Measurements from ENCODE around the gene RSAD1.
A peak's percentile ranks its signal among the peaks of the same experiment; 100 is the strongest.

Gene RSAD1

GRCh38 chr17:50487213-50488096, 8.8 kb downstream of the RSAD1 start:
- H3K4me3 Mint-ChIP-seq, result no peak overlapping the region
- no peak overlapping the region for H3K27ac Mint-ChIP-seq
- H3K4me1 Mint-ChIP-seq, result peaks cover 7% of the 10 kb centered on the region
- DNase-seq, result no peak
- H3K27me3 Mint-ChIP-seq, result no peaks in the 10 kb centered on the region
- H3K36me3 Mint-ChIP-seq (ENCODE audit: low read depth), result peaks cover 31% of the 10 kb centered on the region
- no peaks in the 10 kb centered on the region for H3K9me3 Mint-ChIP-seq
- ATAC-seq, result peak; percentile 71

GRCh38 chr17:50488880-50489279, 10.2 kb downstream of the RSAD1 start:
- H3K36me3 Mint-ChIP-seq (ENCODE audit: low read depth), result peaks cover 18% of the 10 kb centered on the region
- peaks cover 5% of the 10 kb centered on the region for H3K4me1 Mint-ChIP-seq
- DNase-seq (no peak), ATAC-seq (no peak)
- H3K27ac Mint-ChIP-seq, result no peak overlapping the region
- H3K27me3 Mint-ChIP-seq, result no peaks in the 10 kb centered on the region
- no peak overlapping the region for H3K4me3 Mint-ChIP-seq
- H3K9me3 Mint-ChIP-seq, result no peaks in the 10 kb centered on the region

- no peak overlapping the region for H3K4me3 Mint-ChIP-seq
- no peak for DNase-seq
- peaks cover 2% of the 10 kb centered on the region for H3K36me3 Mint-ChIP-seq (ENCODE audit: low read depth)
- peaks cover 5% of the 10 kb centered on the region for H3K4me1 Mint-ChIP-seq
- no peaks in the 10 kb centered on the region for H3K9me3 Mint-ChIP-seq
- peaks cover under 1% of the 10 kb centered on the region for H3K27me3 Mint-ChIP-seq
- no peak overlapping the region for H3K27ac Mint-ChIP-seq
- ATAC-seq, result no peak
Measured at GRCh38 chr17:50491505-50491904, 12.8 kb downstream of the RSAD1 start.

GRCh38 chr17:50492214-50492613, 13.6 kb downstream of the RSAD1 start:
- H3K27ac Mint-ChIP-seq, result no peak overlapping the region

GRCh38 chr17:50493744-50494143, 15.1 kb downstream of the RSAD1 start:
- ATAC-seq (no peak), DNase-seq (no peak)
- no peak overlapping the region for H3K27ac Mint-ChIP-seq
- no peaks in the 10 kb centered on the region for H3K36me3 Mint-ChIP-seq (ENCODE audit: low read depth)
- peaks cover 2% of the 10 kb centered on the region for H3K27me3 Mint-ChIP-seq
- no peak overlapping the region for H3K4me3 Mint-ChIP-seq
- H3K4me1 Mint-ChIP-seq, result no peaks in the 10 kb centered on the region
- no peaks in the 10 kb centered on the region for H3K9me3 Mint-ChIP-seq

More at GRCh38 chr17:50492214-50492613, 13.6 kb downstream of the RSAD1 start:
- Mint-ChIP-seq H3K9me3 (no peaks in the 10 kb centered on the region), H3K4me3 (no peak overlapping the region), H3K4me1 (peaks cover 5% of the 10 kb centered on the region), H3K27me3 (peaks cover 2% of the 10 kb centered on the region), H3K36me3 (ENCODE audit: low read depth) (peaks cover 2% of the 10 kb centered on the region)
- ATAC-seq (no peak), DNase-seq (no peak)

GRCh38 chr17:50495217-50495823, 16.7 kb downstream of the RSAD1 start:
- H3K9me3 Mint-ChIP-seq, result no peaks in the 10 kb centered on the region
- H3K4me1 Mint-ChIP-seq, result no peaks in the 10 kb centered on the region
- no peak overlapping the region for H3K27ac Mint-ChIP-seq
- ATAC-seq (no peak), DNase-seq (no peak)
- peaks cover 2% of the 10 kb centered on the region for H3K27me3 Mint-ChIP-seq
- H3K4me3 Mint-ChIP-seq, result no peak overlapping the region
- H3K36me3 Mint-ChIP-seq (ENCODE audit: low read depth), result no peaks in the 10 kb centered on the region

- ATAC-seq (no peak), DNase-seq (no peak)
- Mint-ChIP-seq H3K27me3 (peaks cover 2% of the 10 kb centered on the region), H3K27ac (no peak overlapping the region), H3K9me3 (no peaks in the 10 kb centered on the region), H3K36me3 (ENCODE audit: low read depth) (no peaks in the 10 kb centered on the region), H3K4me1 (no peaks in the 10 kb centered on the region), H3K4me3 (no peak overlapping the region)
Measured at GRCh38 chr17:50495918-50496317, 17.3 kb downstream of the RSAD1 start.

GRCh38 chr17:50498021-50498874, 19.6 kb downstream of the RSAD1 start:
- H3K9me3 Mint-ChIP-seq, result no peaks in the 10 kb centered on the region
- peaks cover 2% of the 10 kb centered on the region for H3K27me3 Mint-ChIP-seq
- no peaks in the 10 kb centered on the region for H3K36me3 Mint-ChIP-seq (ENCODE audit: low read depth)
- DNase-seq, result no peak
- no peak overlapping the region for H3K27ac Mint-ChIP-seq
- H3K4me1 Mint-ChIP-seq, result no peaks in the 10 kb centered on the region
- H3K4me3 Mint-ChIP-seq, result no peak overlapping the region
- no peak for ATAC-seq

GRCh38 chr17:50499270-50499669, 20.6 kb downstream of the RSAD1 start:
- Mint-ChIP-seq H3K36me3 (ENCODE audit: low read depth) (no peaks in the 10 kb centered on the region), H3K27me3 (peaks cover 2% of the 10 kb centered on the region), H3K9me3 (no peaks in the 10 kb centered on the region), H3K4me3 (no peak overlapping the region), H3K27ac (no peak overlapping the region), H3K4me1 (peaks cover 10% of the 10 kb centered on the region)
- no peak for DNase-seq
- no peak for ATAC-seq

- Mint-ChIP-seq H3K36me3 (ENCODE audit: low read depth) (no peaks in the 10 kb centered on the region), H3K27ac (no peak overlapping the region), H3K27me3 (peaks cover 2% of the 10 kb centered on the region), H3K4me3 (no peak overlapping the region), H3K9me3 (no peaks in the 10 kb centered on the region), H3K4me1 (peaks cover 13% of the 10 kb centered on the region)
- ATAC-seq (no peak), DNase-seq (no peak)
Measured at GRCh38 chr17:50499721-50500120, 21.1 kb downstream of the RSAD1 start.

- DNase-seq (peak; percentile 47), ATAC-seq (no peak)
- Mint-ChIP-seq H3K9me3 (no peaks in the 10 kb centered on the region), H3K27ac (no peak overlapping the region), H3K27me3 (peaks cover 2% of the 10 kb centered on the region), H3K4me3 (no peak overlapping the region), H3K4me1 (peaks cover 15% of the 10 kb centered on the region), H3K36me3 (ENCODE audit: low read depth) (no peaks in the 10 kb centered on the region)
Measured at GRCh38 chr17:50501054-50501453, 22.4 kb downstream of the RSAD1 start.

GRCh38 chr17:50502301-50502990, 23.8 kb downstream of the RSAD1 start:
- ATAC-seq (no peak), DNase-seq (no peak)
- Mint-ChIP-seq H3K4me1 (peaks cover 15% of the 10 kb centered on the region), H3K27ac (no peak overlapping the region), H3K36me3 (ENCODE audit: low read depth) (no peaks in the 10 kb centered on the region), H3K4me3 (no peak overlapping the region), H3K27me3 (no peaks in the 10 kb centered on the region), H3K9me3 (no peaks in the 10 kb centered on the region)

- Mint-ChIP-seq H3K9me3 (no peaks in the 10 kb centered on the region), H3K36me3 (ENCODE audit: low read depth) (no peaks in the 10 kb centered on the region), H3K27ac (no peak overlapping the region), H3K4me3 (no peak overlapping the region), H3K4me1 (peaks cover 36% of the 10 kb centered on the region), H3K27me3 (no peaks in the 10 kb centered on the region)
- ATAC-seq, result no peak
- DNase-seq, result no peak
Measured at GRCh38 chr17:50505591-50506130, 27.0 kb downstream of the RSAD1 start.

- H3K9me3 Mint-ChIP-seq, result no peaks in the 10 kb centered on the region
- H3K36me3 Mint-ChIP-seq (ENCODE audit: low read depth), result no peaks in the 10 kb centered on the region
- no peaks in the 10 kb centered on the region for H3K27me3 Mint-ChIP-seq
- ATAC-seq (no peak), DNase-seq (no peak)
- no peak overlapping the region for H3K4me3 Mint-ChIP-seq
- H3K4me1 Mint-ChIP-seq, result peaks cover 43% of the 10 kb centered on the region
- no peak overlapping the region for H3K27ac Mint-ChIP-seq
Measured at GRCh38 chr17:50506298-50506697, 27.6 kb downstream of the RSAD1 start.

Measured in activated naive CD8-positive, alpha-beta T cell treated with anti-CD3 and anti-CD28 coated beads, Interleukin-2, amount 50 U/mL, for 24 hours (primary cell).